Right ventricle myocardium superior (tissue), 1 donor: ENCODE results near the gene DOLPP1. TPM values are rescaled to one million over a fixed set of nuclear protein-coding genes. Genes with fewer than 3 reads are reported as not detected.
"Not testable (repeated sequence)": the region's sequence is repeated elsewhere in the genome, so short reads cannot be mapped to it uniquely, and the experiment has no call there.

ENCODE experiments used
- ATAC-seq: fragments of 200-7000 bp; cut with Tn5 transposase; one replicate; pipeline ENCODE4 v1.9.1; 2020; ENCODE audit warnings: mild to moderate bottlenecking; ENCODE audit not compliant: poor library complexity
- DNase-seq: peaks from one replicate; pipeline ENCODE4 v3.0.0-alpha.2; 2020
- intact Hi-C: fragments of 100-400 bp; cut with DNase I; formaldehyde crosslinking; loops from one replicate; pipeline ENCODE4 v1.11.2; 2022
- total RNA-seq: library from RNA; stranded (reverse); fragmentation: NEBNext Ultra II Directional; extraction: Animal tissue kit (Norgen Biotek cat#: 25700); gene quantifications from one replicate; pipeline ENCODE4 v1.2.1, GENCODE V29; 2021
- donor health status: DM: no; HTN: yes; CAD: no; lungs with severe emphysema.

DOLPP1 gene
- total RNA-seq, 1 donor from 2014 or later: 4.4 TPM

- intact Hi-C loops: no loop called here
- ATAC-seq (no peak), DNase-seq (no peak)
Measured at GRCh38 chr9:129105857-129106694, 25.2 kb downstream of the DOLPP1 start.

DNA sequence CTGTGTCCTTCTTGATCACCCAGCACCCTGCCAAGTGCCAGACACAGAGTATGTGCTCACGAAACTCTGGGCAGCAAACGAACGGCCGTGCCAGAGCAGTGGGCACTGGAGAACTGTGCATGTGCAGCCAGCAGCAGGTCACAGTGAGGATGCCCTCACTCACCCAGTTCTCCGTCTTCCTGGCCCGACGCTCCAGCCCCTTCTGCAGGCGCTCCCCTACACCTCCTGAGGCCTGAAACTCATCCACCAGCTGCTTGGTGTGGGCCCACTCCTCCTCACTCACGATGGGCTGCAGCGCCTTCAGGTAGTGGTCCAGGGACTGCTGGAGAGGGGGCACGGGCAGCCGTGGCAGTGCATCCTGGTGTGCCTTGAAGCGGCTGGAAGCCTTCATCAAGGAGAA, 26.7 kb downstream of the DOLPP1 start:
- DNase-seq (no peak), ATAC-seq (no peak)
- intact Hi-C loops: no loop called here

- no peak for DNase-seq
Measured at GRCh38 chr9:129108083-129108804, 27.3 kb downstream of the DOLPP1 start.

DNA sequence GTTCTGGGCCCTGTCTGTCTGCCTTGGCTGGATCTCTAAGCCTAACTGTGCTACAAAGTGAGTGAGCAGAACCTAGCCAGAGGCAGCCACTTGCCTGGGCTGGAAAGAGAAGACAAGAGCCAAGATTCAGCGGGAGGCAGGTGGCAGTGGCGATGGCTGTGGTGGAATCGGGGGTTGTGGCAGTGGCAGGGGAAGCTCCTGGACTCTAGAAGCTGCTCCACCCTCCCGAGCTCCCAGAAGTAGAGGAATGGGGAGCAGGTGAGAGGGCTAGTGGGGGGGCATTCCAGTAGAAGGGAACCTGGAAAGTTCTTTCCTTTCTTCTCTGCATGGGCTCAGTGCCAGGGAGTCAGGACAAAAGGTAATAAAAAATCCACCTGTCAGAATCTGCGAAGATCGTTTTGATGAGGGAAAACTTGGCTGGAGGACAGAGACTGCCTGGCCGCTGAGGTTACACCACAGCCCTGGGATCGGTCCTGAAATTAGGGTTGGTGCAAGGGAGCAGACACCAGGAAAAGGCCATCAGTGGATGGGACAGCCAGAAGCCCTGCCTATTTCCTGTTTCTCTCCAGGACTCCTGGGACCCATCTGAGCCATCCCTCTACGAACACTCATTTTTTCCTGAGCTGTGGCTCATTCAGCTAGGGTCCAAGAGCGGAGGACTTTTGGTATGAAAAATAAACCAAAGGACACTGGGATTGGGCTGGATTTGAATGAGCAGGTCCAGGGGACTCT, 28.1 kb downstream of the DOLPP1 start:
- ATAC-seq (no peak), DNase-seq (peak; percentile 31)
- intact Hi-C loops: no loop called here

More at GRCh38 chr9:129108083-129108804, 27.3 kb downstream of the DOLPP1 start:
- intact Hi-C loops: no loop called here
- ATAC-seq: no peak

DNA sequence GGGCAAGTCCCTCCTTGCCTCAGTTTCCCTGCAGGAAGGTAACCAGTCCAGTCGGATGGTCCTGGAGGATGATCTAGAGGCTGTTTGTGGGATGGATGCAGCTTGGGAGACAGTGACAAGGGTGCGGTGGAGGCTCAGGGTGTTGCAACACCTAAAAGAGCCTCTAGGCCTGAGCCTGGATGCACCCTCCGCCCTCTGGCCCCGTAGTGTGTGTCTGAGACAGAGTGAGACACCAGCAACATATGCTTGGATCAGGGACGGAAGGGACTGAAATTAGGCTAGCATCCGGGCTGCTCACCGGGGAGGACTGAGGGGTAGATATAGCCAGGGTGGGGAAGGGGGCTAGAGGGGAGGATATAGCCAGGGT, 28.6 kb downstream of the DOLPP1 start:
- peak; percentile 65 for DNase-seq
- intact Hi-C loops: no loop called here
- no peak for ATAC-seq

DNA sequence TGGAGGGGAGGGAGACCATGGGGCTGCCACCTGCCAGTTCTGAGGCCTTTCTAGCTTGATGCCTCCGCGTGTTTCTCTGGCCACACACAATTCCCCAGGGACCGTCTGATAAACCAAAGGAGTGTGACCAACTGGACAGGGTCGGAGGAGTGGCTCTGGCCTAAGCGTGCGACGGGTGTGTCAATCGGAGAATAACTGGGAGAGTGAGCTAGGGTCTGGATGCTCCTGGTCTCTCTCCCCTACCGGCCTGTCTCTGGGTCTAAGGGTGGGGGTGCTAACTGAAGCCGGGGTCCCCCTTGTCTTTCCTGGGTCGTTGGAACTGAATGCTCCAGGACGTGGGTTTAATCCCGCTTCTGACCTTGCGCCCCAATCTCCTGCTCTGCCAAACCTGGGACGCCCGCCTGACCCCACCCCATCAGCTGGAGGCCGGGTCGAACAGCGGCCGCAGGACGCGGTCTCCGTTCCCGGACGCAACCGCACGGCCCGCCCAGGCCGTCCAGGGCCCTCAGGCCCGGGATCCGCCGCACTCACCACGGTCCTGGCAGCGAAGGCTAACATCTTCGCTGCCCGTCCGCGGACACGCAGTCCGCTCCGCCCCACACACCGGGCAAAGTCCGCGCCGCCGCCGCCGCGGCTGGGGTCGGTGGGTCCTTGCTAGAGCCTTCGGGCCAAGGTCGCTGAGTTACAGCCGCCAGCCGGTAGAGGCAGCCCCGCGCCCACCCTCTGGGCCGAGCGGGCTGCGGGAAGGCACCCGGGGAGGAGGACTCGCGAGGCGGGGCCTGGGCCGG, 29.2 kb downstream of the DOLPP1 start:
- intact Hi-C loops: no loop called here
- DNase-seq (peak; percentile 46), ATAC-seq (peak; percentile 11)

- intact Hi-C loops: no loop called here
- ATAC-seq: peak; percentile 93
- DNase-seq: peak; percentile 98
Measured at GRCh38 chr9:129110740-129111527, 30.0 kb downstream of the DOLPP1 start, which contains the start of the genes CRAT and PTPA. Gene CRAT (minus strand): TSS chr9:129110793. CDS start chr9:129110509, 284 bp downstream. Gene PTPA (plus strand): TSS chr9:129111415. CDS start chr9:129111601, 186 bp downstream.

DNA sequence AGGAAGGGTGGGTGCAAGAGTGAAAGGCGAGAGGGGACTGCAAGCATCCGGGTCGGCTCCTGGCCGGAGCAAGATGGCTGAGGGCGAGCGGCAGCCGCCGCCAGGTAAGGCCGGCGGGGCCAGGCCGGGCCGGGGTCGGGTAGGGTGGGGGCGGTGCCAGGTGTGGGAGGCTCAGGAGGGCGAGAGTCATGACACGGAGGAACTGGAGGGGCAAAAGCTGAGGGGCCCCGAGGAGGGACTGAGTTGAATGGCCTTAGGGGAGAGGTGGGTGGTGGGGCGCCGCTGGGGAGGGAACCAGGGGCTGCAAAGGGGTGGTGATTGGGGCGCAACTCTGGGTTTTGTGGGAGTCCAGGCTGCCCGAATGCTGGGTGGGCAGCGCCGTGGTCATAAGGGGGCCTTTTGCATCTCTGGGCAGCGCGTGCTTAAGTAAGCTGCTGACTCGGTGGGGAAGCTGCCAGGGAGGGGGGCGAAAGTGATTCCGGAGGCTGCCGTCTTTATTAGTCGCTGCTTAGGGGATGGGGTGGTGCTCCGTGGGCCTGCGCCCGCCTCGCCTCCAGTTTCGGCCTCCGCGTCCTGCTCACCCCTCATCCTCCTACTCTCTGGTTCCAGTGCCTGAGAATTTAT, 30.7 kb downstream of the DOLPP1 start:
- ATAC-seq: peak; percentile 9
- intact Hi-C loops: no loop called here
- DNase-seq: peak; percentile 56

DNA sequence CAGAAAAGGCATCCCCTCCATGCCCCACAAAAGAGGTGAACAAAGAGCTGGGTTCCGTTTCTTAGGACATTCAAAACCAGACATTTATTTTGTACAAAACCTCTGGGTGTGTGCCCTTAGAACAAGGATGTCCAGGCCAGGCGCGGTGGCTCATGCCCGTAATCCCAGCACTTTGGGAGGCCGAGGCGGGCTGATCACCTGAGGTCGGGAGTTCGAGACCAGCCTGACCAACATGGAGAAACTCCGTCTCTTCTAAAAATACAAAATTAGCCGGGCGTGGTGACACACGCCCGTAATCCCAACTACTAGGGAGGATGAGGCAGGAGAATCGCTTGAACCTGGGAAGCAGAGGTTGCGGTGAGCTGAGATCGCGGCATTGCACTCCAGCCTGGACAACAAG, 31.6 kb downstream of the DOLPP1 start:
- ATAC-seq, intact Hi-C loops: not testable (repeated sequence)
- peak; percentile 17 for DNase-seq

DNA sequence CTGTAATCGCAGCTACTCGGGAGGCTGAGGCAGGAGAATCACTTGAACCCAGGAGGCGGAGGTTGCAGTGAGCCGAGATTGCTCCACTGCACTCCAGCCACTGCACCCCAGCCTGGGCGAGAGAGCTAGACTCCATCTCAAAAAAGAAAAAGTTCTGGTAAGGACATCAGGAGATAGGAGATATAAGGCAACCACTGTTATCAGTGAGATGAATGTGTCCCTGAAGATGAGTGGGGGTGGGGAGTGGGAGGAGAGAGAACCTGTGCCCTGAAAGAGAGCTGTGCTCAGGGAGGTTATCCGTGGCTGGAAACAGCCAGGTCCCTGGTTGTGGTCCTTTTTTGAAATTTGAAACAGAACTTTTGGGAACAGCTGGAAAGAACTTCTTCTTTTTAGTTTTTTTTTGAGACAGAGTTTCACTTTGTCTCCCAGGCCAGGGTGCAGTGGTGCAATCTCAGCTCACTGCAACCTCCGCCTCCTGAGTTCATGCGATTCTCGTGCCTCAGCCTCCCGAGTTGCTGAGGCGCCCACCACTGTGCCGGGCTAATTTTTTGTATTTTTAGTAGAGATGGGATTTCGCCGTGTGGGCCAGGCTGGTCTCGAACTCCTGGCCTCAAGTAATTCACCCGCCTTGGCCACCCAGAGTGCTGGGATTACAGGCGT, 32.9 kb downstream of the DOLPP1 start:
- intact Hi-C loops: no loop called here
- no peak for DNase-seq
- ATAC-seq: no peak

- intact Hi-C loops: no loop called here
- DNase-seq (no peak), ATAC-seq (no peak)
Measured at GRCh38 chr9:129118799-129119198, 37.9 kb downstream of the DOLPP1 start.

GRCh38 chr9:129121483-129121882, 40.6 kb downstream of the DOLPP1 start:
- ATAC-seq (no peak), DNase-seq (no peak)
- intact Hi-C loops: loop anchor here (10.0 kb wide), 1 partner anchor 933 kb away; the partner anchor contains the start of gene GPR107

DNA sequence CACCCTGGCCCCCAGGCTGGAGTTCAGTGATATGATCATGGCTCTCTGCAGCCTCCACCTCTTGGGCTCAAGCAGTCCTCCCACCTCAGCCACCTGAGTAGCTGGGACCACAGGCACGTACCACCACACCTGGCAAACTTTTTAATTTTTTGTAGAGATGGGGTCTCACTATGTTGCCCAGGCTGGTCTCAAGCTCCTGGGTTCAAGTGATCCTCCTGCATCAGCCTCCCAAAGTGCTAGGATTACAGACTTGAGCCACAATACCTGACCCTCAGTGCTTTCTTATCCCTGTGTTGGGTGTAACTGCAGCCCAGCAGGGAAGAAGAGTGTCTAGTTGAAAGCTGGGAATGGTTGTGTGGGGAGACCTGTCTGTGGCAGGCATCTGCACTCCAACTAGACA, 41.2 kb downstream of the DOLPP1 start:
- intact Hi-C loops: loop anchor here (10.0 kb wide), 1 partner anchor 933 kb away; the partner anchor contains the start of gene GPR107
- ATAC-seq: no peak
- no peak for DNase-seq

DNA sequence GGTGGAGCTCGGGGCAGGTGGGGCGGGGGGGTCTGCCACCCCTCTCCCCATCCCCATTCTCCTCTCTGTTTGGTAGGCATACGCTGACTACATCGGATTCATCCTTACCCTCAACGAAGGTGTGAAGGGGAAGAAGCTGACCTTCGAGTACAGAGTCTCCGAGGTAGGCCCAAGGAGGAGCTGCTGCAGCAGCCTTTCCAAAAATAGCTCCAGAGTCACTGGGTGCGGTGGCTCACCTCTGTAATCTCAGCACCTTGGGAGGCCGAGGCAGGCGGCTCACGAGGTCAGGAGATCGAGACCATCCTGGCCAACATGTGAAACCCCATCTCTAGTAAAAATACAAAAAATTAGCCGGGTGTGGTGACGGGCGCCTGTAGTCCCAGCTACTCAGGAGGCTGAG, 42.1 kb downstream of the DOLPP1 start:
- intact Hi-C loops: loop anchor here (10.0 kb wide), 1 partner anchor 932 kb away; the partner anchor contains the start of gene GPR107
- ATAC-seq, DNase-seq: not testable (repeated sequence)

- ATAC-seq (no peak), DNase-seq (no peak)
- intact Hi-C loops: loop anchor here (10.0 kb wide), 1 partner anchor 930 kb away; the partner anchor contains the start of gene GPR107
Measured at GRCh38 chr9:129124506-129125069, 43.7 kb downstream of the DOLPP1 start.

DNA sequence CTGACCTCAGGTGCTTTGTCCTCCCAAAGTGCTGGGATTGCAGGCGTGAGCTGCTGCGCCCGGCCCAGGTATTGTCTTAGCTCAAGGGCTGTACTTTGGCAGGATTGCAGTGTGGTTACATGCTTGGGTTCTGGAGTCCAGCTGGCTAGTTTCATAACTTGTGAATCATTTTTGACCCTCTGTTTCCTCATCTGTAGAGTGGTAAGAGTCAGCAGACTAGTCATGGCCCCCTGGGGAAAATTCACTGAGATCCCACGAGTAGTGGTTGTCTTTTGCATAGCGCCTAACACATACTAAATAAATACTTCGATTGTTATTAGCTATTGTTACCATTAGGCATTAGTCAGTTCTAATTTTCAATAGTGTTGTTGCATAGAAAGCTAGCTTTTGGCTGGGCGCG, 44.6 kb downstream of the DOLPP1 start:
- intact Hi-C loops: loop anchor here (10.0 kb wide), 1 partner anchor 929 kb away; the partner anchor contains the start of gene GPR107
- ATAC-seq (no peak), DNase-seq (no peak)
